Endothelial cell of umbilical vein (primary cell): Measurements from ENCODE around the gene EFCAB5.

Experiments used
- CTCF ChIP-seq, 2 donors: IDR thresholded peaks; 1 replicate in 1 of 2; 2 replicates in 1 of 2; pipeline ENCODE4 v1.5.1; 2011; ENCODE audit warnings: low read length in 2 of 2, mild to moderate bottlenecking in 2 of 2, moderate library complexity in 2 of 2, control low read depth in 1 of 2, inconsistent platforms in 1 of 2, low read depth in 1 of 2; ENCODE audit not compliant: insufficient read depth in 1 of 2; ENCODE audit errors: extremely low read depth in 1 of 2
- EZH2 ChIP-seq: IDR thresholded peaks from 2 replicates; pipeline ENCODE4 v1.6.1; 2012; ENCODE audit warnings: borderline replicate concordance, low read depth, mild to moderate bottlenecking, moderate library complexity, low read length, inconsistent platforms; ENCODE audit not compliant: severe bottlenecking
- GATA2 ChIP-seq: IDR thresholded peaks from 2 replicates; pipeline ENCODE4 v1.7.0; 2011; ENCODE audit warnings: low read depth, mild to moderate bottlenecking, moderate library complexity, mixed read lengths, low read length; ENCODE audit not compliant: insufficient read length, insufficient read depth
- JUN ChIP-seq: IDR thresholded peaks from 2 replicates; pipeline ENCODE4 v1.6.1; 2011; ENCODE audit warnings: borderline replicate concordance, low read depth; ENCODE audit not compliant: insufficient read length, insufficient read depth
- MAX ChIP-seq: IDR thresholded peaks from 2 replicates; pipeline ENCODE4 v1.6.1; 2011; ENCODE audit not compliant: insufficient read depth, insufficient read length
- MYC ChIP-seq: IDR thresholded peaks from one replicate; pipeline ENCODE4 v1.6.1; 2011; ENCODE audit warnings: mild to moderate bottlenecking, low read depth, low read length
- POLR2A ChIP-seq: IDR thresholded peaks from 2 replicates; pipeline ENCODE4 v1.6.1; 2012; ENCODE audit warnings: low read depth, mild to moderate bottlenecking, control low read depth, low read length
- POLR2AphosphoS5 ChIP-seq: IDR thresholded peaks from 2 replicates; pipeline ENCODE4 v1.6.1; 2012; ENCODE audit warnings: low read depth, mild to moderate bottlenecking, control low read depth, low read length, moderate library complexity; ENCODE audit not compliant: insufficient read depth

- TF ChIP-seq CTCF (IDR thresholded peaks at IDR 0.05; ENCODE audit: extremely low read depth in 1 of 2, insufficient read depth in 1 of 2, low read depth in 1 of 2, low read length in 2 of 2) (no peak), MAX (no peak), POLR2AphosphoS5 (no peak), EZH2 (no peak), POLR2A (no peak), MYC (no peak), JUN (no peak), GATA2 (no peak)
Observed at GRCh38 chr17:29968271-29968670, 26.8 kb downstream of the EFCAB5 start.
